ENCODE data around the gene PRDM10. TPM values are rescaled to one million over a fixed set of nuclear protein-coding genes. Genes with fewer than 3 reads are reported as not detected.
"Not testable (repeated sequence)": the region's sequence is repeated elsewhere in the genome, so short reads cannot be mapped to it uniquely, and the experiment has no call there.

PRDM10 gene
- total RNA-seq, 1 experiment from 2014 or later = 6.5 TPM

GRCh38 chr11:130020323-130020722 lies 17.7 kb upstream of the PRDM10 start:
- DNase-seq (ENCODE audit: low read depth) = no peak

GRCh38 chr11:130015846-130016245 lies 13.2 kb upstream of the PRDM10 start:
- not testable (repeated sequence) for DNase-seq (ENCODE audit: low read depth)

GRCh38 chr11:130008326-130008725 lies 5.7 kb upstream of the PRDM10 start:
- DNase-seq (ENCODE audit: low read depth) = no peak

- no peak for DNase-seq (ENCODE audit: low read depth)
Measured at GRCh38 chr11:130006929-130007328, 4.3 kb upstream of the PRDM10 start.

- DNase-seq (ENCODE audit: low read depth) = no peak
Measured at GRCh38 chr11:130003717-130004001, 1.0 kb upstream of the PRDM10 start.

GRCh38 chr11:130002846-130003716 lies 446 bp upstream of the PRDM10 start:
- peak; percentile 96 for DNase-seq (ENCODE audit: low read depth)

- no peak for DNase-seq (ENCODE audit: low read depth)
Measured at GRCh38 chr11:130001461-130002351, 929 bp downstream of the PRDM10 start.

- DNase-seq (ENCODE audit: low read depth) = no peak
Measured at GRCh38 chr11:130000552-130001176, 2.0 kb downstream of the PRDM10 start.

GRCh38 chr11:129999407-129999806 lies 3.2 kb downstream of the PRDM10 start:
- no peak for DNase-seq (ENCODE audit: low read depth)

- no peak for DNase-seq (ENCODE audit: low read depth)
Measured at GRCh38 chr11:129998905-129999304, 3.7 kb downstream of the PRDM10 start.

- DNase-seq (ENCODE audit: low read depth) = no peak
Measured at GRCh38 chr11:129998107-129998506, 4.5 kb downstream of the PRDM10 start.

- DNase-seq (ENCODE audit: low read depth) = no peak
Measured at GRCh38 chr11:129997513-129997912, 5.1 kb downstream of the PRDM10 start.

GRCh38 chr11:129996113-129996870 lies 6.3 kb downstream of the PRDM10 start:
- DNase-seq (ENCODE audit: low read depth) = no peak

GRCh38 chr11:129995163-129995562 lies 7.5 kb downstream of the PRDM10 start:
- DNase-seq (ENCODE audit: low read depth) = no peak

GRCh38 chr11:129992161-129992944 lies 10.3 kb downstream of the PRDM10 start:
- peak; percentile 26 for DNase-seq (ENCODE audit: low read depth)

GRCh38 chr11:129989149-129989813 lies 13.4 kb downstream of the PRDM10 start:
- DNase-seq (ENCODE audit: low read depth) = no peak

GRCh38 chr11:129987950-129988349 lies 14.7 kb downstream of the PRDM10 start:
- DNase-seq (ENCODE audit: low read depth) = no peak

GRCh38 chr11:129985823-129986222 lies 16.8 kb downstream of the PRDM10 start:
- DNase-seq (ENCODE audit: low read depth) = no peak

- no peak for DNase-seq (ENCODE audit: low read depth)
Measured at GRCh38 chr11:129980086-129980485, 22.5 kb downstream of the PRDM10 start.

Data from HT1080 (cell line).